GM19025 (cell line): ENCODE data around the gene MRPL36.
"Not testable (repeated sequence)": the region's sequence is repeated elsewhere in the genome, so short reads cannot be mapped to it uniquely, and the experiment has no call there.

ENCODE experiments used
- ATAC-seq: cut with Tn5 transposase; IDR thresholded peaks from one replicate; pipeline ENCODE4 v1.9.1; 2021; ENCODE audit warnings: mild to moderate bottlenecking, low read depth, moderate library complexity; ENCODE audit not compliant: unreplicated experiment

Gene MRPL36

DNA sequence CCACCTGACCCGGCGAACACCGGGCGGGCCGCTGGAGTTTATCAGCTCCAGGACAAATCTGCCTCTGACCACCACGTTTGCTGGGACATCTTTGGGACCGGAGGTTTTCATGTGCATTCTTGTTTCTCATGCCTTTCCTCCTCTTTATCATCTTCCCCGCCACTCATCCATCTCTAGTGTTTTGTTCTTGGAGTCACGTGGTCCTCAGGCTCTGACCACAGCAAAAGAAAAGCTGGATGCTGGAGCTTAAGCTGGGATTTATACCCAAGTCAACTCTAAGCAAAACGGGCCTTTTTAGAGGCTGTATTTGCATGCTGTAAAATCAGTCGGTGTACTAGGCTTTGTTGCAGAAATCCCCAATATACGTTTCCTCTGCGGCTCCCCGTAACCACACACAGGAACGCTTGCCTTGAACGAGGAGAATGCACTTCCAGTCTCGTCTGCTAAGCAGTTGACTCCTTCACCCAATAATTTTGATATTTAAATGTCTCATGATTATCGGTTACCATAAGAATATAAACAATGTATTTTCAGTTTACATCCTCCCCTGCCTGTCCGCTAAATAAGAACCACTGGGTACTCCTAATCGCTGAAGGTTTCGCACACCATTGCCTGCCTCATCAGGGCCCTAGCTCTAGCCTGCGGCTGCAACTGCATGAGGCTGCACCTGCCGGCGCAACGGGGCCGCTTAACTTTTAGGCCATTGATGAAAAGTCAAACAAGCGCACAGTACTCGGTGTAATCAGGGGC, 1.0 kb upstream of the MRPL36 start:
- ATAC-seq = peak; percentile 34

DNA sequence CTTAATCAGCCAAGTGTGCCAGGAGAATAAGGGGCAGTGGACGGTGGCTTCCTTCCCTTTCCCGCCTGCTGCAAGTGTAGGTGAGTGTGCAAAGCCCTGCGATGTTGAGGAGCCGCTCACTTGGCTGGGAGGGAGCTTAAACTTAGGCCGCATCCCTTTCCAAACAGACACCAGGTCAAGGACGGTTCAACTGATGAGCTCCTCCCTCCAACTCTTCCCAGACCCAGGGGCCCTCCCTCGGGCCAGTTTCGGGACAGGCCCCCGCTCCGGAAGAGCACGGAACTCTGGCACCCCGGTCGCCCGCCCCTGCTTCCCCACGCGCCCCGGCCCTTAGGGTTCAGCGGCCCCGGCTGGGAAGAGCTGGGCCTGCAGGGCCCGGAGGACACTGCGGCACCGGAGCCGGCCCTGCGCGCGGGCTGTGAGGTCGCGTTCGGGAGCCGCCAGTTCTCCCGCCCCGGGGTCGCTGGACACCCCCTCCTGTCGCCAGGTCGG, 481 bp downstream of the MRPL36 start:
- peak; percentile 14 for ATAC-seq

DNA sequence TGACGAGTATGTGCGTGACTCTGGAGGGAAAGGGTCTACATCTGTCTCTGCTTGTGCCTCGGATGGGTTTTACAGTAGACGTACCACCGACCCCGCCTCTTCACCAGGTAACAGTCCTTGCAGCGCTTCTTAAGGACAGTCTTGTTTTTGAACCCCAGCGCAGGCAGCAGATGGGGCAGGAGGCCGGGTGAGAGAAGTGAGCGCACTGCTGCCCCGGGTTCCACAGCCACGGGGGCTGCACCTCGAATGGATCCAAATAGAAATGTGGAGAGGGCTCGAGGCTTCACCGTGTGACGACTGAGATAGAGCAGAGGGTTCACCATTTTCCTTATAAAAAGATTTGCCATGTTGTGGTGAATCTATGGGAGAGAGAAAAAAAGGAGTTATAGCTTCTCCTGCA, 1.0 kb downstream of the MRPL36 start:
- ATAC-seq = not testable (repeated sequence)

DNA sequence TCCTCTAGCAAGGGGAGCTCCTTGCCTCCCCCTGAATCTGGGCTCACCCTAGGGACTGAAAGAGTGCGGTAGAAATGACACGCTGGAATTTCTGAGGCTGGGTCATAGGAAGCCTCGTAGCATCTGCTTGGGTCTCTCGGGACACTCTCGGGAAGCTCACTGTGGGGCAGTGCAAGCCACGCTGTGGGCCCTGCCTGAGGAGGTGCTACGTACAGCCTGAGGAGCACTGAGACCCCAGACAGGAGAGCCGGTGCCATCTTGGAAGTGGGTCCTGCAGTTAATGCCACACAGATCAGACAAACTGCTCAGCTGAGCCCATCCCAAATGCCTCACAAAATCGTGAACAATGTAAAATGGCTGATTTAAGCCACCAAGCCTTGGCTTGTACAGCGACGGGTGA, 1.8 kb downstream of the MRPL36 start:
- ATAC-seq = no peak

DNA sequence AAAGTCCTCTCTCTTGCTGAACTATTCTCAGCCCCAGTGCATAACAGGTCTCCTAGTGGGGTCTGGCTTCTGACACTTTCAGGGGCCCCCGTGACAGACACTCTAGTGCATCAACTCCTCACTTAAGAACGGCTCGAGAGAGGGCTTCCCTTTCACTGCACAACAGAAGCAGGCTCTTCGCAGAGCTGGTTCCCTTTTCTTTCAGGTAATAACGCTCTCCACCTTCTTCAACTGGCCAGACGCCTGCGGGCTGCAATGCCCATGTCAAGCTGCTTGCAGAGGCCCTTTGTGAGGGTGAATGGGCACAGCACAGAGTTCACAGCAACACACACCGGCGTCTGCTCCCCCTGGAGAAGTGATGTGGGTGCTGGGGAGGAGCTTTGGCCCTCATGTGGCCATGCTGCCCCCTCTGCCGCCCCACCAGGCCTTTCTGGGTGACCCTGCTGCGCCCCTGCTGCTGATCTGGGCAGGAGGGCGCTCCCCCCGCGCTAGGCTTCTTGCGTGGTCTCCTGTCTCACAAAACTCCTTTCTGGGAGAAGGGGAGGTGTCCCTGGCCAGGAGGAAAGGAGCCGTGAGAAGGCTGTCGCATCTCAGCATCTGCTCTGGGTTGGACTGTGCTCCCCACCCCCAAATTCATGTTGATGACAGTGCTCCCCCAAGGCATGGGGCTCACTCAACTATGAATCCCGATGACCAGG, 2.4 kb downstream of the MRPL36 start:
- no peak for ATAC-seq

DNA sequence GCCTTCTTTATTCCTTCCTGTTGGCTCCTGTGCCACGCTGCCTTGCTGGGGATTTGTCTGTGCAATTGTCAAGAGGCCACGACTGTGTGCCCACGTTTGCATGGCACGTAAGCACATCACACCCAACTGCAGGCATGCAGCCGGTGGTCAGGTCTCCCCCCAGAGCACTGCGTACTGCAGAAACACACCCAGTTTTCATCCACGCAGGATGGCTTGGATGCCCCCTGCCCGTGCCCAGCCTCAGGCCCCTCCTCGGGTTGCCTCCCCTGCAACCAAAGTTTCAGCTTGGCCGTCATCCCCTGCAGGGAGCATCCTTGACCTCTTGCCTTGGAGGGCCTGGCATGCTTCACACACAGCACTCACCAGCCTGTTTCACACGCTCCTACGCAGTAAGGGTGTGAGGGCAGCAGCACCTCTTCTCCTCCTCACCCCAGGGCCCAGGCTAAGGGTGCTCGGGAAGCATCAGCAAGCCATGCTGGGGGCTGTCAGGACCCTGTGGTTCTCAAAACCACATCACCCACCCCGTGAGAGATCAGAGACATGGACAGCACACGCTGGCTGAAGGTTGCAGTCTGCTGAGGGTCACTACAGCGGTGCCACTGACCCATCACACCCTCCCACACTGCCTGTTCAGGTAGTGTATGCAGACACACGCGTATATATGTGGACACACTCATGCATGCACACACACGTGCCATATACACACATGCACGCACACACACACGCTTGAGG, 3.1 kb downstream of the MRPL36 start:
- ATAC-seq = no peak

DNA sequence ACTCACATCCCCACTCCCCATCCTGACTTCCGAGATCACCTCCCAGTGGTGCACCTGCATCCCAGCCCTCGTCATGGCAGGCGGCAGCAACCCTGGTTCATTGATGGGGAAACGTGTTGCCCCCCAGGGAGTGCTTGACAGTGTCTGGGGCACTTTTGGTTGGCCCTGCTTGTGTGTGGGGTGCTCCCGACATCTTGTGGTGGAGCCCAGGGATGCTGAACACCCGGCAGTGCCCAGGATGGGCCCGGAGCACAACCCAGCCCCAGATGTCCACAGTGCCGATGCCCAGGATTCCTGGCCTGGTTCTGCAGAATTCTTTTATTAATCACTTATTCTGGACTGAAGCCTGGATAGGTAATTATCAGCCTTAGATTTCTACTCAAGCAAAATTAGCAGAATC, 3.7 kb downstream of the MRPL36 start:
- ATAC-seq = no peak

DNA sequence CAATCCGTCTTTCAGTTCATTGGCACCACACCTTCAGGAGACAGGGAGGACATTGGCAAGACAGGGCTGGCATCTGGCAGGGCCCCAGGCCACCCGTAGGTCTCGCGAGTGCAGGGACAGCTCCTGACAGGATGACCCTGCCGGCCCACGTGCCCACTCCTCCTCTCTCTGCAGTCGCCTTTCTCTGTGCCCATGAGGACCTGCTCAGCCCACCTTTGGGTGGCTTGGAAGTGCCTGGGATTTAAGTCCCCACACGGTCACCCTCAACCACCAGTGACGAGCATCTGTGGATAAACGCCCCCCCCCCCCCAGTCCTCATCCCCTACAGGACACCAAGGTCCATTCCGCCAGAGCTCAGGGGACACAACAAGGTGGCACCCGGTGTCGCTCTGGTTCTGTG, 4.1 kb downstream of the MRPL36 start:
- no peak for ATAC-seq

DNA sequence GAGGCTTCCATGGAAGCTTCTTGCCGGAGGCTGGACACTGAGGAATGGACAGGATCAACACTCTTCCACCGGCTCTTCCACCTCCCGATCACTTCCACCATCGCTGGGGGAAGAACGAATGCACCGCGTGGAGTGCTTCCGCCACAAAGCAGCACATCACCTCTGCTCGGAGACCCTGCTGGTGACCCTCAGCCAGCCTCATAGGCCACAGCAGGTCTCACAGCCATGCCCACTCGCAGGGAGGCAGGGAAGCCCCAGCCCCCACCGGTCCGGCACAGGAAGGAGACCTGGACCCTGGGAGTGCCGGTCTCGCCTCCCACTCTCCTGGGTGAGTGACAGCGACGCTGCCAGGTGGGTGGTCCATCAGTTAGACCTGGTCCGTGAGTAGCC, 4.7 kb downstream of the MRPL36 start:
- no peak for ATAC-seq

DNA sequence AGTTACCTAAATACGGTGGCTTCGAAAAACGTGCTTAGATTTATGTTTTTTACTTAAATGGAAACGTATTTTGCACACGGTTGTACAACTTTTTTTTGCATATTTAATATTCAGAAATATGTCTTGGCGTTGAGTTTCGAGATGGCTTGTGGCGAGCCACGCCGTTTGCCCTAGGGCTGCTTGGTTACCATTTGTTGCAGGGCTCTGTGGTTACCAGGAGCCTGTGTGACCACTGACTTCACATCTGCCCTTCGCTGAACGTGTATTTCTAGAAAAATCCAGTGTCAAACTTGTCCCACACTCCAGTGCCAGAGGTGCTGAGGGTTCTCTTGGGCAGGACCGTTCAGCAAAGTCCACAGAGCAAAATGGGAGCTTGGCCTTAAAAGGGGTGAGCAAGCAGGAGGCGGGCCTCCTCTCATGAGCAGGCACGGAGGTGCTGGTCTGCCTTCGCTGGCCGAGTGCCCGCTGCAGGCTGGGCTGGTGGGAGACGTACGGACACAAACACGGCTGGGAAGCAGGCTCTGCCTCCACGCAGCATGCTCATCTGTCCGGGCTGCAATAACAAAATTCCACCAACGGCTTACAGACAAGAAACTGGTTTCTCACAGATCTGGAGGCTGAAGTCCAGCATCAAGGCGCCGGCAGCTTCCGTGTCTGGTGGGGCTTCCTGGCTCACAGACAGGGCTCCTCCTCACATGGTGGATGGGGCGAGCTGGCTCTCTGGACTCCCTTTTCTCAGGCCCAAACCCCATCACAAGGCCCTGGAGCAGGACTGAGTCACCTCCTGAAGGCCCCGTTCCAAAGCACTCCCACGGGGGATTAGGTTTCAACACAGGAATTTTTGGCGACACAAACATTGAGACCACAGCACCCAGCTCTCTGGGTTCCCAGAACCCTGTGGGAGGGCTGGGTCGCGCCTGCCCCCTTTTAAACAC, 5.4 kb downstream of the MRPL36 start:
- ATAC-seq = no peak

DNA sequence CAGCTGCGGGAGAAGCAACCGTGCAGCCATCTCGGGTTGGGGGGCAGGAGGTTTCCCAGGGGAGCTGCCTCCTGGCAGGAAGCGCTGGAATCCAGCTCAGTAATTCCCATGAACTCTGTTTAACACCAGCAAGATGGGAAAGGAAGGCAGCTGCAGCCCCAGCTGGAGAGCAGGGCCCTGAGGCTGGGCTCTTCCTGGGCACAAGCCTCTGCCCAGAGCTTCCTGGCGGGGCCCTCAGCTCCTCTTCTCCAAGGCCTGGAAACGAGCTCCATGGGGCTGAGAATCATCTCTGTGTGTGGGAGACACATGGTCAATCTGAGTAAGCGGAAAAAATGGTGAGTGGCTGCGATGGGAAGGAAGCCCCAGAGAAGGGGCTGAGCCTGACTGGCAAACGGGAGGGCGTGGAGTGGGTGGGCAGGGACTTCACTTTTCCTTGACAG, 6.3 kb downstream of the MRPL36 start:
- ATAC-seq = no peak

DNA sequence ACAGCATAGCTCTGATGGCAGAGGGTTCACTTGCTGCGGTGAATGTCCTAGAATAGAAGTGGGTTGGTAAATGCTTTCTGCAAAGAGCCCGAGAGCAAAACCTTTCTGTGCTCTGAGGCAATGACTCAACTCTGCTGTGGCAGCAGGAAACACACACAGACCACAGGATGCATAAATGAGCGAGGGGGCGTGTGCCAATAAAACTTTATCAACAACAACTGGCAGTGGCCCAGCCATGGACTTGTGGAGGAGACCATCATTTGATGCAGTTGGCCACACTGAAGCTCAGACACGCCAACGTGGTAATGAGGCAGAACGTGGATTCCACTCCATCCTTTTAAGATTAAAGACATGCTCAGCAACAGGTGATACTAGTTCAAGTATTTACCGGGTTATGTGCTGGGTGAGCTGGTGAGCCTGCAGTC, 6.8 kb downstream of the MRPL36 start:
- peak; percentile 93 for ATAC-seq

DNA sequence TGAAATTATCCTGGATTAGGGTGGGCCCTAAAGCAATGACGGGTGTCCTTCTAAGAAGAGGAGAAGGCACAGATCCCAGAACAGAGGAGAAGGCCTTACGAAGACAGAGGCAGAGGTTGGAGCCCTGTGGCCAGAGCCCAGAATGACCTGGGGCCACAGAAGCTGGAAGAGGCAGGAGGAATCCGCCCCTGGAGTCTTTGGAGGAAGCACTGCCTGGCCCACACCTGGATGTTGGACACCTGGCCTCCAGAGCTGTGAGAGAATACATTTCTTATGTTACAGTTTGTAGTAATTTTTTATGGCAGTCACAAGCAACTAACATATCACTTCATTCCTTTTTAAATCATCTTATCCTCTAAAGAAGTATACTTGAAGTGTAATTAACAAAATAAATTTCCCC, 8.5 kb downstream of the MRPL36 start:
- ATAC-seq = no peak

DNA sequence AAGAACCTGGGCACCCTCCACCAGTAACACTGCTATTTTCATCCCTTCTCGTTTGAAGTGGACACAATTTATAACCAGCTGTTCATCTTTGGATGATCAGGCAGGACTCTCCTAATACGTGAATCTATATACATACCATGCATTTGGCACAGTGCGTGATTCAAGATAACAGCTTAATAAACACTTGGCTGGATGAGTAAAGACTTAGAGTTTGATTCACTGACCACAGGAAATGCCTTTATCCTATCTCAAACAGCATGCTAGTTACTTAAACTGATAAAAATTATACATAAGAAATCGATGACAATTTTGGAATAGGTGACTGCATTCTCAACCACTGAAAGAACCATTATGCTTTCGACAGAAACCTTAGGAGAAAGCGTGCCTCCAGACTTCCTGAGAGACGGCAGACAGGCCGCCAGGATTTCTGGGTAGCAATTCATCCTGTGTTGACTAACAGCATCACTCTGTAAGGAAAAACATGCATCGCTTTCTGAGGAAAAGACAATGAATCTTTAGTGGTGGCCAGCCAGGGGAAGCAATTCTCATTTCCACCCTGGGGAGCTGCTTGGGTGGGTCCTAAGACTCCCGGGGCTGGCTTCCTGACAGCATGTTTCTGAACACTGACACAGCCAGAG, 9.7 kb downstream of the MRPL36 start:
- no peak for ATAC-seq

DNA sequence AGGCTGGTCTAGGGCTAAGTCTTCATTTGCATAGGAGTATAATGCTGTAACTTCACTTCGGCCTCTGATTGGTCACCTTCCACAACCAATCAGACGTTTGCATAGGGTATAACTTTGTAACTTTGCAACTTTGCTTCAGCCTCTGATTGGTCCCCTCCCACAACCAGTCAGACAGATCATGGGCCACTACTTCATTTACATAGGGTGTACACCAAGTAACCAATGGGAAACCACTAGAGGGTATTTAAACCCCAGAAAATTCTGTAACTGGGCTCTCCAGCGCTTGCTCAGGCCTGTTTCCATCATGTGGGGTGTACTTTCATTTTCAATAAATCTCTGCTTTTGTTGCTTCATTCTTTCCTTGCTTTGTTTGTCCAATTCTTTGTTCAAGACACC, 10.2 kb downstream of the MRPL36 start:
- not testable (repeated sequence) for ATAC-seq

DNA sequence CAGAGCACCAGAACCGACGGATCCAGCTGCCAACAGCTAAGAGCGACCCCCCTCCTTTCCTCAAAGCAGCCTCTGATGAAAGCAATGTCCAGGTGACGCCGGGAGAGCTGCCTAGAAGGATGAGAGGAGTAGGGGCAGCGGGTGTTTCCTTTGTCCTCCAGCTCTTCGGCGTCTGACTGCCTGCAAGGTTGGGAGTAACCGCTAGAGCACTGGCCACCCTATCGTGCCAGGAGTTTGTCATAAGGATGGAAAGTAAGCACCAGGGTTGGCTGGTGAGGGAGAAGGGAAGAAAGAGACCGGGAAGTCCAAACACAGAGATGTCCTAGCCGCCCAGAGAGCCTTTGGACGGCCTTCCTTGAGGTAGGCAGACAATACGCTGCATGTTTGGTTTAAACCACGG, 10.8 kb downstream of the MRPL36 start:
- ATAC-seq = no peak

DNA sequence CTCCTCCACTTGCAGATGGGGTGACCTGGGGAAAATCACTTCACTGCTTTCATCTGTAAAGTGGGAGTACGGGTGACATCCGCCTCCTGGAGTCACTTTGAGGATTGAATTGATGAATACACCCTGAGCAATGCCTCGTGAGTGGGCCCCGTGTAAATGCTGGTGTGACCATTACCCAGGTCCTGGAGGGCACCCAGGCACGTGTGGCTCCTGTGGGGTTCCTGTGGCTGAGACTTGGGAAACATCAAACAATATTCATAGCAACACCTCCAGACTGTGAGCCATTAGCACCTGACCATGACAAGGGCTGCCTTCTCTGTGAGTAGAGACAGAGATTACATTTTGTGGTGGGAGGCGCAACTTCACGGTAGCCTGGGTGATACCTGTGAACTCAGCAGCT, 11.4 kb downstream of the MRPL36 start:
- no peak for ATAC-seq

DNA sequence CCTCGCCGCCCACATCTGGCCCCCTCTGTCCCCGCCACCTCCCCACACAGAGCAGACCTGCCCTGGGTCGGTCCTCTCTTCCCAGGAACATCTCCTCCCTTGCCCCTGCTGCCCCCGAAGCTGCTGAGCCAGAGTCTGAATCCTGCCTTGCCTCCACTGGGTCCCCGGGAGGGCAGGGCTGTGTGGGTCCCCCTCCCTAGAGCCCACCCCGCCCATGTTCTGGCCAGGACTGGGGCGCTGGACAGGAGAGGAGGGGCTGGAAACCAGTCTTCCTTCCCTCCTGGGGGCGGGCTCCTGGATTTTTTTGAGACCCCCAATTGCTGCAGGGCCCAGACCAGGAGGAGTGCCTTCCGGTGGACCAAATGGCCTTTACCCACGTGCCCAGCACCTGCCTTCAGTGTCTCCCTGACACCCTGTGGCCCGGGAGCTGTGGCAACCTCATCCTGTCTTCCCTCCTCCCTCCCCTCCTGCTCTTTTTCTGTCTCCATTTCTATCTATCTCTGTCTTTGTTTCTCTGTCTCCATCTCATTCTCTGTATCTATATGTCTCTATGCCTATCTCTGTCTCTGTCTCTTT, 12.1 kb downstream of the MRPL36 start:
- no peak for ATAC-seq
